Right cardiac atrium (tissue), 5 donors: Measurements from ENCODE around the gene MDM4. TPM values are rescaled to one million over a fixed set of nuclear protein-coding genes. Genes with fewer than 3 reads are reported as not detected.
A peak's percentile ranks its signal among the peaks of the same experiment; 100 is the strongest.
"Not testable (repeated sequence)": the region's sequence is repeated elsewhere in the genome, so short reads cannot be mapped to it uniquely, and the experiment has no call there.

Experiments used
- ATAC-seq, 2 donors: fragments of 200-7000 bp; cut with Tn5 transposase; one replicate each; pipeline versions ENCODE4 v1.8.0 to v1.9.1; 2020; ENCODE audit warnings: moderate library complexity in 2 of 2, mild to moderate bottlenecking in 1 of 2
- DNase-seq, 3 donors: peaks; one replicate each; pipeline ENCODE4 v3.0.0-alpha.2; 2020
- H3K27ac ChIP-seq: one replicate; pipeline ENCODE4 v1.5.1; 2013; ENCODE audit warnings: mild to moderate bottlenecking, low read length, control low read depth, moderate library complexity
- H3K27me3 ChIP-seq: one replicate; pipeline ENCODE4 v1.6.1; 2013; ENCODE audit not compliant: control insufficient read depth, insufficient read depth
- H3K4me1 ChIP-seq: one replicate; pipeline ENCODE4 v1.6.1; 2013; ENCODE audit warnings: low read length; ENCODE audit not compliant: control insufficient read depth, insufficient read depth
- H3K4me3 ChIP-seq: one replicate; pipeline ENCODE4 v1.5.1; 2013; ENCODE audit warnings: low read length, control low read depth
- H3K9me3 ChIP-seq: one replicate; pipeline ENCODE4 v1.6.1; 2013; ENCODE audit warnings: low read length; ENCODE audit not compliant: control insufficient read depth
- WGBS: extraction: QIAGEN DNeasy Blood & Tissue Kit; methylation state at CpG from one replicate; pipeline ENCODE4 v1.1.7; 2013; 5-methylcytosine and 5-hydroxymethylcytosine counted together
- intact Hi-C, 4 donors: fragments of 100-400 bp; cut with DNase I; formaldehyde crosslinking; loops; one replicate each; pipeline versions ENCODE4 v1.11.0 to v1.14.0; 2022 to 2023
- polyA plus RNA-seq: library from polyadenylated mRNA; stranded (reverse); fragments of 200-250 nt; gene quantifications from one replicate; pipeline ENCODE4 v1.2.3, GENCODE V29; 2013
- total RNA-seq, 4 donors: library from RNA; stranded (reverse); fragmentation: NEBNext Ultra II Directional; extraction: Animal tissue kit (Norgen Biotek cat#: 25700); gene quantifications; one replicate each; pipeline ENCODE4 v1.2.1, GENCODE V29; 2021
- donor health status: healthy with polysubstance abuse.
- donor health status: DM: no; HTN: yes; CAD: no.
- donor health status: DM: no; HTN: no; CAD: no.
- donor health status: DM: no; HTN: yes; CAD: no; lungs with severe emphysema.
- donor health status: DM: yes; HTN: yes; CAD: no.

The MDM4 gene
- total and polyA plus RNA-seq, 5 donors = 10.5 to 48.2 (median 34.5) TPM

DNA sequence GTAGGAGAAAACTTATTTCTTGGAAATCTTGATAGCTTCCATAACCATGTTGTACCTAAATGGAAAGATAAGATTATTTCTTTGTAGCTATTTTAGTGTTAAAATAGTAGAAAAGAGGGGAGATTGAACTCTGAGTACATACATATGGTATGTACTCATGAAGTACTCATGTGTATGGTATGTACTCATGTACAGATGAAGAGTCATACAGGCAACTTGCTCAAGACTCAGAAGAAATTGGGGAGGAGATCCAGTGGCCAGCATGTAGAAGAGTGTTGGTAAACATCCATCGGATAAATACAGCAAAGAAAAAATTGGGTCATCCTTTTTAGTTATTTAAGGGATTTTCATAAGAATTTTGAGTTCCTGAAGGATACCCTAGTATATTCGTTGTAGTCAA is 29.0 kb downstream of the MDM4 start:
- ATAC-seq (no peak), DNase-seq (no peak)
- WGBS = 94% methylated on average over 2 of the region's 2 CpGs
- Histone ChIP-seq H3K4me1 (no peaks in the 10 kb centered on the region), H3K4me3 (no peak overlapping the region), H3K27ac (no peak overlapping the region), H3K9me3 (no peaks in the 10 kb centered on the region), H3K27me3 (no peaks in the 10 kb centered on the region)
- intact Hi-C loops = no loop called here

DNA sequence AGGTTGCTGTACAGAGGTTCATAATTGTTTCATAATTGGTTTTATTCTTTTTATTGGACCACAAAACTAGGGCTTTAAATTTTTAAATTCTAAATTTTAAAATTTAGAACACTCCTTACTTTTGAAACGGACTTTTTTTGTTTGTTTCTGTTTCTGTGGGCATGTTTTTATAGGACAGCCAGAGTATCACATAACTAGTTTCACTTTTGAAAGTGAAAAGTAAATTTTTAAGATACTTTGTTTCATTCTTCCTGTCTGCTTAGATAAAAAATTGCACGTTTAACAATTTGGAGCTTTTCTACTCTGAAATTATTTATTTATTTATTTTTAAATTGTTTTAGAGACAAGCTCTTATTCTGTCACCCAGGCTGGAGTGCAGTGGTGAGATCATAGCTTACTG is 29.7 kb downstream of the MDM4 start:
- 58% methylated on average over 2 of the region's 2 CpGs for WGBS
- DNase-seq (no peak), ATAC-seq (no peak)
- Histone ChIP-seq H3K9me3 (no peaks in the 10 kb centered on the region), H3K4me1 (no peaks in the 10 kb centered on the region), H3K27me3 (no peaks in the 10 kb centered on the region), H3K4me3 (no peak overlapping the region), H3K27ac (no peak overlapping the region)
- intact Hi-C loops = no loop called here

DNA sequence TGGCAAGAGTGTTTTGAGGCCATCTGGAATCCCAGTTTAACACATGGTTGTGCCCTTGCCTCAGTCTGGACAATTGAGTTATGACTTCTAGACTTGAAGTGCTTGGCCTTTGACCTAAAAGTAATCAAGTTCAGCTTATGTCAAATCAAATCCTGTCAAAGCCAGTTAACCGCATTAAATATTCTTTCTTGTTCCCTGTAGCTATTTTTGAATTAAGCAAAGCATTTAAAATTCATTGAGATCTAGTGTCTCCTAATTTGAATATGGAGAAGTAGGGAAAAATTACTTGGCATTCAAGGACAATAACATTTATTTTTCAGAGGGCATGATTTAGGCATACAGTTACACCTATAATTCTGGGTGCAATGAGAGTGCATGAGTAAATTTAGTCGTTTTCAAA is 32.1 kb downstream of the MDM4 start:
- ATAC-seq = no peak
- intact Hi-C loops = no loop called here

DNA sequence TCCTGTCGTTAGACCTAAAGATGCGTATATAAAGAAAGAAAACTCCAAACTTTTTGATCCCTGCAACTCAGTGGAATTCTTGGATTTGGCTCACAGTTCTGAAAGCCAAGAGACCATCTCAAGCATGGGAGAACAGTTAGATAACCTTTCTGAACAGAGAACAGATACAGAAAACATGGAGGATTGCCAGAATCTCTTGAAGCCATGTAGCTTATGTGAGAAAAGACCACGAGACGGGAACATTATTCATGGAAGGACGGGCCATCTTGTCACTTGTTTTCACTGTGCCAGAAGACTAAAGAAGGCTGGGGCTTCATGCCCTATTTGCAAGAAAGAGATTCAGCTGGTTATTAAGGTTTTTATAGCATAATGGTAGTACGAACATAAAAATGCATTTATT is 33.1 kb downstream of the MDM4 start:
- Histone ChIP-seq H3K9me3 (no peaks in the 10 kb centered on the region), H3K4me3 (no peak overlapping the region), H3K27ac (no peak overlapping the region), H3K4me1 (no peaks in the 10 kb centered on the region), H3K27me3 (no peaks in the 10 kb centered on the region)
- DNase-seq (no peak), ATAC-seq (no peak)
- intact Hi-C loops = no loop called here
- WGBS = 71% methylated on average over 6 of the region's 6 CpGs

More for the DNA sequence above, 32.1 kb downstream of the MDM4 start:
- H3K4me1 ChIP-seq = no peaks in the 10 kb centered on the region
- no peak overlapping the region for H3K27ac ChIP-seq
- DNase-seq = no peak
- H3K27me3 ChIP-seq = no peaks in the 10 kb centered on the region
- 95% methylated on average over 2 of the region's 2 CpGs for WGBS
- H3K4me3 ChIP-seq = no peak overlapping the region
- H3K9me3 ChIP-seq = no peaks in the 10 kb centered on the region

DNA sequence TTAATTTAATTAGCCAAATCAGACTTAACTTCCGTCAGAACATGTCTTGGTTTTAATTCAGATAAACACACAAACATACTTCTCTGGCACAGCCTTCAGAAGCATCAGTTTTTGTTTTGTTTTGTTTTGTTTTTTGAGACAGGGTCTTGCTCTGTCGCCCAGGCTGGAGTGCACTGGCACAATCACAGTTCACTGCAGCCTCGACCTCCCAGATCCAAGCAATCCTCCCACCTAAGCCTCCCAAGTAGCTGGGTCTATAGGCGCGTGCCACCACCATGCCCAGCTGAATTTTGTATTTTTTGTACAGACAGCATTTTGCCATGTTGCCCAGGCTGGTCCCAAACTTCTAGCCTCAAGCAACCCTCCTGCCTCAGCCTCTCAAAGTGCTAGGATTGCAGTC is 34.7 kb downstream of the MDM4 start:
- no peaks in the 10 kb centered on the region for H3K9me3 ChIP-seq
- DNase-seq (no peak), ATAC-seq (no peak)
- no peak overlapping the region for H3K4me3 ChIP-seq
- H3K27me3 ChIP-seq = no peaks in the 10 kb centered on the region
- no peaks in the 10 kb centered on the region for H3K4me1 ChIP-seq
- intact Hi-C loops = no loop called here
- 88% methylated on average over 5 of the region's 5 CpGs for WGBS
- no peak overlapping the region for H3K27ac ChIP-seq

DNA sequence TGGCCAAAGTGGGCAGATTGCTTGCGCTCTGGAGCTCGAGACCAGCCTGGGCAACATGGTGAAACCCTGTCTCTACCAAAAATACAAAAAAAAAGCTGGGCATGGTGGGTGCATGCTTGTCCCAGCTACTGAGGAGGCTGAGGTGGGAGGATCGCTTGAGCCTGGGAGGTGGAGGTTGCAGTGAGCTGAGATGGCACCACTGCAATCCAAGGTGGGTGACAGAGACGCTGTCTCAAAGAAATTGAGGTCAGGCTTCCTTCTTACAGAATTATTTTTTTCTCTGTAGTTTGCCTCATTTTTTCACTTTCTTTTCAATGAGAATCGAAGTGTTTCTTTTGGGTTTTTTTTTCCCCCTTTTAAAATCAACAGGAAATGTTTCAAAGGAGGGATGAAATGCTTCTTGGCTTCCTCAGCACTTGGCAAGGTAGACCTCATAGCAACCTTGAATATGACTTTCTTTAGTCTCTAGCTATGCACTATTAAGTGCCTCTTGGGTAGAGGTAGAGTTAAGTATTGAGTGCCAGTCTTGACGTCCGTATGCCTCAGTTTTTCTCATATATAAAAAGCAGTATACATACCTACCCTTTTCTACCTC is 40.3 kb downstream of the MDM4 start:
- Histone ChIP-seq H3K27me3 (no peaks in the 10 kb centered on the region), H3K27ac (no peak overlapping the region), H3K4me3 (no peak overlapping the region), H3K9me3 (no peaks in the 10 kb centered on the region), H3K4me1 (no peaks in the 10 kb centered on the region)
- ATAC-seq (no peak), DNase-seq (no peak)
- WGBS = 89% methylated on average over 7 of the region's 7 CpGs
- intact Hi-C loops = no loop called here

DNA sequence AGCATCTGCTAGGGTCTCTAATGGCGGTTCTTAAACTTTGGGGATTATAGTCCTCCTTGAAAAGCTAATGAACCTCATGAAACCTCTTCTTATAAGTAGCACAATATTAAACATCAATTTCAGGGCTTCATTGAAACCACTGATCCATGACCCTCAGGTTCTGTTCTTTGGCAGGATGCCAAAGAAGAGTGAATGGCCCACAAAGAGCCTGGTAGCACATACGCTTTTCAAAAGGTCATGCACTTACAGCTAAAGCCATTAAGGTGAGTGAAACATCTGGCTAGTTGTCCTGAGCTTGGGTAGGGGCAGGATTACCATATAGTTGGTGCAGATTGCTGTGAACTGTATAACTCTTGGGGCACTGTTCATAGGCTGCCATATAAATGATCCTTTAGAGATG is 42.3 kb downstream of the MDM4 start:
- 78% methylated on average over 2 of the region's 2 CpGs for WGBS
- no peak overlapping the region for H3K4me3 ChIP-seq
- ATAC-seq = no peak
- no peaks in the 10 kb centered on the region for H3K4me1 ChIP-seq
- no peaks in the 10 kb centered on the region for H3K9me3 ChIP-seq
- intact Hi-C loops = no loop called here
- H3K27ac ChIP-seq = no peak overlapping the region
- H3K27me3 ChIP-seq = no peaks in the 10 kb centered on the region
- DNase-seq = no peak

DNA sequence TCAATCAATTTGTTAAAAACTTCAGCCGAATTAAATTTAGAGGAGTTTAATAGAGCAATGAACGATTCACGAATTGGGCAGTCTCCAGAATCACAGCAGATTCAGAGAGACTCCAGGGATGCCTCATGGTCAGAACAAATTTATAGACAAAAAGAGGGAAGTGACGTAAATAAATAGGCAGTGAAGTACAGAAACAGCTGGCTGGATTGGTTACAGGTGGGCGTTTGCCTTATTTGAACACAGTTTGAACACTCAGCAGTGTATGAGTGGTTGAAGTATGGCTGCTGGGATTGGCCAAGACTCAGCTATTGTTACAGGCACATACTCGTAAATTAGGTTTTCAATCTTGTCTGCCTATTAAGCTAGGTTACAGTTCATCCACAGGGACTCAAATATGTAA is 43.8 kb downstream of the MDM4 start:
- not testable (repeated sequence) for H3K9me3 ChIP-seq, DNase-seq, ATAC-seq, H3K27ac ChIP-seq, H3K4me3 ChIP-seq, H3K4me1 ChIP-seq, H3K27me3 ChIP-seq
- WGBS = 87% methylated on average over 6 of the region's 6 CpGs
- intact Hi-C loops = loop anchor here in 1 of 4 donors (5.0 kb wide), 1 partner anchor 202 kb away; no protein-coding TSS in a partner anchor

DNA sequence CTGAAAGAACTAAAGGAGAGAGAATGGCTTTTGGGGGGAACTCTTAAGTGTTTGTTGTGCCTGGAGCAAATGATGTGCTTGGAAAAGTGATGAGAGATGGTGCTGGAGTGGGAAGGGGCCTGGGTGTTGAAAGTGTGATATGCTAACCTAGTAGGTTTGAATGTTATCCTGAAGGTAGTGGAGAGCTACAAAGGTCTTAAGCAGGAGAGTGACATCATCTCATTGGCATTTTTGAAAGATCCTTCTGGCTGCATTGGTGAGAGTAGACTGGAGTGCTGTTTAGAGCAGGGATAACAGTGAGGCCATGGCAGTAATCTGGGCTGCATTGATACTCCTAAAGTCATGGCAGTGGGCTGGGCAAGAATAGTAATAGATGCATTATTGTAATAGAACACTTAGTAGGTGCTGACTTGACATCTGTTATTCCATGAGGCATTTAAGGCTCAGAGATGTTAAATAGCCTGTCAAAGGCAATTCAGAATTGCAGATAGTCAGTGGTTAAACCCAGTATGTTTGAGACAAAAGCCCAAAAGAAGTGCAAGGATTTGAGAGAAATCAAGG is 44.5 kb downstream of the MDM4 start:
- intact Hi-C loops = loop anchor here in 1 of 4 donors (5.0 kb wide), 1 partner anchor 202 kb away; no protein-coding TSS in a partner anchor
- H3K9me3 ChIP-seq = no peaks in the 10 kb centered on the region
- DNase-seq (no peak), ATAC-seq (no peak)
- H3K4me3 ChIP-seq = no peak overlapping the region
- H3K27ac ChIP-seq = no peak overlapping the region
- H3K4me1 ChIP-seq = no peaks in the 10 kb centered on the region
- no peaks in the 10 kb centered on the region for H3K27me3 ChIP-seq

DNA sequence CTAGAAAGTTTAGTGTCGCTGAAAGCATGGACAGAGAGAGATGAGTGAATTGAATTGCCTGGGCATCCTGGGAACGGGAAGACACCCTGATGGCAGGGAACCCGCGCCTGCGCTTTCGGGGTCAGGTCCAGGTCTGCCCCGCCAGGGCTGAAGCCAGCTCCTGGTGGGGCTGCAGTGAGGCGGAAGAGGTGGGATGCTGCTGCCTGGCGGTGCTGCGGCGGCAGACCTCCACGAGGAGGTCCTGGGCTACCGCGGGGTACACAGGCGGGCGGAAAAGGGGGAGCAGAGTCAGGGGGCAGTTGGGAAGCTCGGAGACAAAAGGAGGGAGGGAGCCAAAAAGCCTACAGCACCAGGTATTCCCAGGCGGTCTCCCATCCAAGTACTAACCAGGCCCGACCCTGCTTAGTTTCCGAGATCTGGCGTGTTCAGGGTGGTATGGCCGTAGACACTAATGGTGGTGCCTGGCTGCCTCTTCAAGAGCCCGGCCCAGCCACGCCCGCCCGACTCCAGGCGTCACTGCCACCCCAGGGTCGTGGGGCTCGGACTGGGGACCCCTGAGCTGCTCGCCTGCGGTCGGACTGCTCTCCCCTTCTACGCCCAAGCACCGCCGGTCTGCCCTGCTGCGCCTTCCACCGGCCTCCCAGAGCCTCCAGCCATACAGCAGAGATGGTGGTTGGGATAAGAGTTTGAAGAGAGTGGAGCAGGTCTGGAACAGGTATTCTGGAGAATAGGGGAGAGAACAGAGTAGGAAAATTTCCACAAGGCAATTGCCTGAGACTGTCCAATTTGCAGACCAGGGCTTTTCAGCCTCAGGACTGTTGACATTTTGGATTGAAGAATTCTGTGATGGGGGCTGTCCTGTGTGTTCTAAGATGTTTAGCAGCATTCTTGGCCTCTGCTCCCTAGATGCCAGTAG is 46.1 kb downstream of the MDM4 start:
- H3K4me1 ChIP-seq = no peaks in the 10 kb centered on the region
- H3K4me3 ChIP-seq = no peak overlapping the region
- H3K27me3 ChIP-seq = no peaks in the 10 kb centered on the region
- intact Hi-C loops = loop anchor here in 1 of 4 donors (5.0 kb wide), 1 partner anchor 200 kb away; no protein-coding TSS in a partner anchor
- no peak overlapping the region for H3K27ac ChIP-seq
- WGBS = 92% methylated on average over 36 of the region's 37 CpGs
- H3K9me3 ChIP-seq = no peaks in the 10 kb centered on the region
- ATAC-seq (peak in 1 of 2 donors; percentile 41), DNase-seq (peak in 1 of 3 donors; percentile 58)

DNA sequence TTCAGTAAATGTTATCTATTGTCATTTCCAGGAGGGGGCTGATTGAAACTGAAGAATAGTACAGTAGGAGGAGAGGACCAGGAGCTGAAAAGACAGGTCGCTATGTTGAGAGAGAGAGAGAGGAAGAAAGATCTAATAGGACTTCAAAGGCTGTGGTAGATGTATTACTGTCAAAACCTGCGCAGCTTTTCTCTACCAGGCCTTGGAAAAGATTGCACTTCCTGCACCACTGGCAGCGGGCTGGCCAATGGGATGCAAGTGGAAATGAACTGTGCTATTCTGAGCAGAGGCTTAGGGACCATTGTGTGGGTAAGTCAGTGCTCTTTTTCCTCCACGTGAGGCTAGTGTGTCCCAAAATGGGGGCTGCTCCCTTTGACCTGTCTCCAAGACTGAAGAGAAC is 47.1 kb downstream of the MDM4 start:
- Histone ChIP-seq H3K4me3 (no peak overlapping the region), H3K27ac (no peak overlapping the region), H3K27me3 (no peaks in the 10 kb centered on the region), H3K4me1 (no peaks in the 10 kb centered on the region), H3K9me3 (no peaks in the 10 kb centered on the region)
- no peak for ATAC-seq
- no peak for DNase-seq
- 78% methylated on average over 4 of the region's 4 CpGs for WGBS
- intact Hi-C loops = loop anchor here in 1 of 4 donors (5.0 kb wide), 1 partner anchor 199 kb away; no protein-coding TSS in a partner anchor
